HG03097 (cell line): Measurements from ENCODE around the gene FRMD1.
"Not testable (repeated sequence)": the region's sequence is repeated elsewhere in the genome, so short reads cannot be mapped to it uniquely, and the experiment has no call there.

ENCODE experiments used
- ATAC-seq: cut with Tn5 transposase; IDR thresholded peaks from one replicate; pipeline ENCODE4 v1.9.1; 2021; ENCODE audit not compliant: unreplicated experiment, low FRiP score

FRMD1 gene

GRCh38 chr6:168081858-168082546 is 3.0 kb upstream of the FRMD1 start:
- ATAC-seq = no peak

GRCh38 chr6:168080393-168081077 is 1.5 kb upstream of the FRMD1 start:
- no peak for ATAC-seq

- ATAC-seq = no peak
Observed at GRCh38 chr6:168078175-168078942, 653 bp downstream of the FRMD1 start.

GRCh38 chr6:168077401-168077800 is 1.6 kb downstream of the FRMD1 start:
- not testable (repeated sequence) for ATAC-seq

- ATAC-seq = no peak
Observed at GRCh38 chr6:168075787-168076202, 3.2 kb downstream of the FRMD1 start.

- no peak for ATAC-seq
Observed at GRCh38 chr6:168075216-168075615, 3.8 kb downstream of the FRMD1 start.

GRCh38 chr6:168073937-168074730 is 4.9 kb downstream of the FRMD1 start:
- ATAC-seq = no peak

- ATAC-seq = no peak
Observed at GRCh38 chr6:168072730-168073129, 6.3 kb downstream of the FRMD1 start.

- ATAC-seq = no peak
Observed at GRCh38 chr6:168072261-168072660, 6.8 kb downstream of the FRMD1 start.

- no peak for ATAC-seq
Observed at GRCh38 chr6:168071620-168072019, 7.4 kb downstream of the FRMD1 start.

GRCh38 chr6:168070804-168071203 is 8.2 kb downstream of the FRMD1 start:
- ATAC-seq = no peak

GRCh38 chr6:168067081-168067759 is 11.8 kb downstream of the FRMD1 start:
- no peak for ATAC-seq

GRCh38 chr6:168064226-168064807 is 14.7 kb downstream of the FRMD1 start:
- ATAC-seq = no peak

- no peak for ATAC-seq
Observed at GRCh38 chr6:168063431-168063830, 15.6 kb downstream of the FRMD1 start.

- ATAC-seq = no peak
Observed at GRCh38 chr6:168062346-168063289, 16.4 kb downstream of the FRMD1 start.

- no peak for ATAC-seq
Observed at GRCh38 chr6:168061269-168062210, 17.5 kb downstream of the FRMD1 start.

- ATAC-seq = no peak
Observed at GRCh38 chr6:168060521-168060931, 18.5 kb downstream of the FRMD1 start.
